Measurements from ENCODE around the gene TMEM17.

TMEM17 gene

GRCh38 chr2:62474176-62474575 is 31.8 kb downstream of the TMEM17 start:
- no peak overlapping the region for H3K4me3 ChIP-seq (replicated peaks; ENCODE audit: low read depth, low read length)
- TF ChIP-seq CTCF (IDR thresholded peaks at IDR 0.05; ENCODE audit: low read depth, low read length, missing control alignments), result no peak
- DNase-seq (ENCODE audit: extremely low read depth, low read depth), result no peak

GRCh38 chr2:62473246-62473827 is 32.7 kb downstream of the TMEM17 start:
- no peak for DNase-seq (ENCODE audit: extremely low read depth, low read depth)
- H3K4me3 ChIP-seq (replicated peaks; ENCODE audit: low read depth, low read length), result no peak overlapping the region
- no peak for TF ChIP-seq CTCF (IDR thresholded peaks at IDR 0.05; ENCODE audit: low read depth, low read length, missing control alignments)

- DNase-seq (ENCODE audit: extremely low read depth, low read depth), result no peak
- TF ChIP-seq CTCF (IDR thresholded peaks at IDR 0.05; ENCODE audit: low read depth, low read length, missing control alignments), result no peak
- no peak overlapping the region for H3K4me3 ChIP-seq (replicated peaks; ENCODE audit: low read depth, low read length)
Observed at GRCh38 chr2:62472312-62472711, 33.7 kb downstream of the TMEM17 start.

DNA sequence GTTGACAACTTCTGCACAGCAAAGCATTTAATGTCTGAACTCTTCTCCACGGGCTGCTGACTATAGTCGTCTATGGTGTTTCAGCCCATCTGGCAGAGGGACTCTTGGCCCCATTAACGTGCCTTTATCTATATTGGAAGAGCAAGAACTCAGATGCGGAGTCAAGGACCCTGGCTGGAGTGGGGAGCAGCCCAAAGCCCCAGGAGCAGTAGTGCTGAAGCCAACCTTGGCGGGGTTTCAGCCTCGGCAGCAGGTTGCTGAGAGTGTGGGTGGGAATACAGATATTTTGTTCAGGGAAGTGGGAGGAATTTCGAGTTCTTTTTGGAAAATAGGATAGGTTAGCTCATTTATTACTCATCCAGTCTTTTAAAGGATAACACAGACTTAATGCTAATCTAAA is 34.2 kb downstream of the TMEM17 start:
- no peak for DNase-seq (ENCODE audit: extremely low read depth, low read depth)
- H3K4me3 ChIP-seq (replicated peaks; ENCODE audit: low read depth, low read length), result no peak overlapping the region
- TF ChIP-seq CTCF (IDR thresholded peaks at IDR 0.05; ENCODE audit: low read depth, low read length, missing control alignments), result no peak

DNA sequence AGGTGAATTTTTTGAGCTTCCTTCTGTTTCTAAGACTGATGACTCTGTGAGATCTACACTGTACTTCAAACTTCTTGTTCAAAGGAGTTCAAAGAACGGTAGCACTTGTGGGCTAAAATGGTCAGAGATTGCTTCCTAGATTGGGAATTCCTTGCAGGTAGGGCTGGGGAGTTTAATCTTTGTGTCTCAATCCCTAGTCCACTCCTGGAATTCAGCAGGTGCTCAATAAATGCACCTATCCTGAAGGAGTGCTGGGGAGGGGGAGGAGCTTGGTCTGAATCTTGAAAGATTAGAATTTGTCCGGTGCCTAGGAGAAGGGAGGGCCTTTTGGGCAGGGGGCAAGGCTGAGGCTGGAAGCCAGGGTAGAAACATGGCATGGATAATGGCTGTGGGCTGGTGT is 34.6 kb downstream of the TMEM17 start:
- no peak for TF ChIP-seq CTCF (IDR thresholded peaks at IDR 0.05; ENCODE audit: low read depth, low read length, missing control alignments)
- DNase-seq (ENCODE audit: extremely low read depth, low read depth), result no peak
- H3K4me3 ChIP-seq (replicated peaks; ENCODE audit: low read depth, low read length), result no peak overlapping the region

DNA sequence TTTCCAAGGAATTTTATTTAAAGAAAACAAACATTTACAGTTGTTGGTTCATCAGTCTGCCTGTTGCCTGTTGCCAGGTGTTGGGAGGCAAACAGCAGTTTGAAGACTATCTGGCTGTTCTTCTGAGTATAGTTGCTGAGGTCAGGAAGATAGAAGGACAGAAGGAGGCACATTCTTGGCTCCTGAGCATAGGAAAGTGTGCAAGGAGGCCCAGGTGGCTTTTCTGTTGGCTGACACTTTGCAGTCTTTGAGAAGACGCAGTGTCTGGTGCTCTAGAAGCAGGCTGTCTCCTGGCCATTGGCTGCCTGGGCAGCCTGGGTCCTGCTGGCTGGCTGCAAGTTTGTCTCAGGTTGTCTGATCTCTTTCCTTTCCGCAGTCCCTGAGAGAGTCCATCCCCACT is 36.4 kb downstream of the TMEM17 start:
- no peak for DNase-seq (ENCODE audit: extremely low read depth, low read depth)
- TF ChIP-seq CTCF (IDR thresholded peaks at IDR 0.05; ENCODE audit: low read depth, low read length, missing control alignments), result no peak
- no peak overlapping the region for H3K4me3 ChIP-seq (replicated peaks; ENCODE audit: low read depth, low read length)

DNA sequence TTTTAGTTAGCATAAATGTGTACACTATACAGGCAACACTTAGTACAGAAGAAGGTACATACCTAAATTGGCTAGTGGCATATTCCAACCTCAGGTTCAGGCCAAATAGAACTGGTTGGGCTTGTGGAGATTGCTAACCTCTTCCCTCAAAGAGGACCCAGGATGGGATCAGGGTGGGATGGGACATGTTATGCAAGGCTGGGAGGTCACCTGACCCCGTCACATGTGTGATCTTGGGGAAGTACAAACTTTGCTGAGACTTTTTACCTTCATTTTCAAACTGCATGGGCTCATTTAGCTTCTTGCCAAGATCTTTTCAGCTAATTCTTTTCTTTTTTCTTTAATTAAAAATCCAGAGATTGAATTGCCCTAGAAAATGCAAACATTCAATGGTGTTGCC is 36.9 kb downstream of the TMEM17 start:
- no peak for DNase-seq (ENCODE audit: extremely low read depth, low read depth)
- no peak overlapping the region for H3K4me3 ChIP-seq (replicated peaks; ENCODE audit: low read depth, low read length)
- TF ChIP-seq CTCF (IDR thresholded peaks at IDR 0.05; ENCODE audit: low read depth, low read length, missing control alignments), result no peak

Data from HFF-Myc (cell line).